ENCODE data around the gene PANK4.

DNA sequence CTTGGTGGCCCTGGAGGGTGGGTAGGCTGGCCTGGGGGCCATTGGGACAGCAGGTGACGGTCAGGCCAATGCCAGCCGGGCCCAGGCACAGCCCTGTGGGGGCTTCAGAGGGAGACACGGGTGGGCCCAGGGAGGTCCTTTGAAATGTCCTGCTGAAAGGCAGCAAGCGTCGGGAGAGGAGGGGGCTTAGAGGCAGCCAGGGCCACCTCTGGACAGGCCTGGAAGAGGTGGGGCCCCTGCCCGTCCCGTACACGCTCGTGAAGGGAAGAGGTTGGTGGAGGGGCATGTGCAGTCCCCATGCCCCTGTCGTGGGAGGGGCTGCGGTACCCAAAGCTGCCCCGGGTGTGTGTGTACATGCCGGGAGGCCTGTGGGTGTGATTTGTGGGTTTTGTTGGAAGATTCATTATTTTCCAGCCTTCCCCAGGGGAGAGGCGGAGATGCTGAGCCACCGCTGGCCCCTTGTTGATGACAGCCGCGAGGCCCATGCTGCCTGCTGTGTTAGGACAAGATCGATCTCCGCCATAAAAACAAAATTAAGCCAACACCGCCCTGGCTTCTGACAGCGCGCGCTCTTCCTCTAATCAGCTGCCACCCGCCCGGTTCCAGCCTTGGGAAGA, 53.7 kb downstream of the PANK4 start:
- TF ChIP-seq, protein P1, sequence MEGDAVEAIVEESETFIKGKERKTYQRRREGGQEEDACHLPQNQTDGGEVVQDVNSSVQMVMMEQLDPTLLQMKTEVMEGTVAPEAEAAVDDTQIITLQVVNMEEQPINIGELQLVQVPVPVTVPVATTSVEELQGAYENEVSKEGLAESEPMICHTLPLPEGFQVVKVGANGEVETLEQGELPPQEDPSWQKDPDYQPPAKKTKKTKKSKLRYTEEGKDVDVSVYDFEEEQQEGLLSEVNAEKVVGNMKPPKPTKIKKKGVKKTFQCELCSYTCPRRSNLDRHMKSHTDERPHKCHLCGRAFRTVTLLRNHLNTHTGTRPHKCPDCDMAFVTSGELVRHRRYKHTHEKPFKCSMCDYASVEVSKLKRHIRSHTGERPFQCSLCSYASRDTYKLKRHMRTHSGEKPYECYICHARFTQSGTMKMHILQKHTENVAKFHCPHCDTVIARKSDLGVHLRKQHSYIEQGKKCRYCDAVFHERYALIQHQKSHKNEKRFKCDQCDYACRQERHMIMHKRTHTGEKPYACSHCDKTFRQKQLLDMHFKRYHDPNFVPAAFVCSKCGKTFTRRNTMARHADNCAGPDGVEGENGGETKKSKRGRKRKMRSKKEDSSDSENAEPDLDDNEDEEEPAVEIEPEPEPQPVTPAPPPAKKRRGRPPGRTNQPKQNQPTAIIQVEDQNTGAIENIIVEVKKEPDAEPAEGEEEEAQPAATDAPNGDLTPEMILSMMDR (optimal IDR thresholded peaks at IDR 0.05 in 1 of 3, IDR thresholded peaks at IDR 0.05 in 1 of 3, conservative IDR thresholded peaks at IDR 0.05 in 1 of 3; ENCODE audit: extremely low read depth in 1 of 3, insufficient read depth in 2 of 3, low read length in 3 of 3), result no peak
- no peak for TF ChIP-seq EZH2 (IDR thresholded peaks at IDR 0.05; ENCODE audit: low read length)

All from keratinocyte (primary cell).